C4-2B (cell line): ENCODE results near the gene TWIST2.

Experiments
- H3K27ac ChIP-seq: fragments of 450-650 bp; 2 replicates; pipeline ENCODE4 v1.5.1; 2017
- CTCF ChIP-seq: fragments of 450-650 bp; conservative IDR thresholded peaks from 2 replicates; pipeline ENCODE4 v1.5.1; 2017; ENCODE audit warnings: mild to moderate bottlenecking
- ZFX ChIP-seq: fragments of 450-650 bp; IDR thresholded peaks from 2 replicates; pipeline ENCODE4 v1.6.1; 2017

The TWIST2 gene

GRCh38 chr2:238925281-238925680 is 77.4 kb downstream of the TWIST2 start:
- no peak for TF ChIP-seq ZFX
- TF ChIP-seq CTCF, result no peak
- H3K27ac ChIP-seq, result no peak overlapping the region

- H3K27ac ChIP-seq, result no peak overlapping the region
- TF ChIP-seq ZFX (no peak), CTCF (no peak)
Measured at GRCh38 chr2:238925816-238926521, 78.1 kb downstream of the TWIST2 start.

- no peak for TF ChIP-seq CTCF
- no peak for TF ChIP-seq ZFX
- no peak overlapping the region for H3K27ac ChIP-seq
Measured at GRCh38 chr2:238926761-238927611, 79.1 kb downstream of the TWIST2 start.

GRCh38 chr2:238927746-238928519 is 80.0 kb downstream of the TWIST2 start:
- no peak for TF ChIP-seq ZFX
- TF ChIP-seq CTCF, result no peak
- H3K27ac ChIP-seq, result no peak overlapping the region

GRCh38 chr2:238928520-238929241 is 80.8 kb downstream of the TWIST2 start:
- no peak overlapping the region for H3K27ac ChIP-seq
- no peak for TF ChIP-seq ZFX
- TF ChIP-seq CTCF, result no peak

GRCh38 chr2:238929242-238930081 is 81.6 kb downstream of the TWIST2 start:
- no peak overlapping the region for H3K27ac ChIP-seq
- TF ChIP-seq CTCF (no peak), ZFX (no peak)
